A673 (cell line): Measurements from ENCODE around the gene PRIMA1. TPM values are rescaled to one million over a fixed set of nuclear protein-coding genes. Genes with fewer than 3 reads are reported as not detected.

Experiments used
- BruUV-seq: library from RNA; stranded (reverse); fragments of 400-500 nt; replicated peaks from 2 replicates; lab custom pipeline; 2021; lab: Mats Ljungman, UMichigan
- CTCF ChIA-PET: fragments of 300-600 bp; sonication (Branson Sonifier 250); formaldehyde crosslinking; loops from one replicate; lab custom pipeline; 2022; ENCODE audit warnings: antibody characterized with exemption; lab: Charles Lee
- POLR2A ChIA-PET: fragments of 300-600 bp; sonication (Branson Sonifier 250); formaldehyde crosslinking; loops from one replicate; lab custom pipeline; 2022; ENCODE audit warnings: antibody characterized with exemption; ENCODE audit not compliant: low non-redundant PET; lab: Charles Lee
- DNase-seq: peaks from one replicate; pipeline ENCODE4 v3.0.0-alpha.2; 2015; ENCODE audit warnings: low spot score
- H3K27ac ChIP-seq: fragments of 200-600 bp; sonication (generic); 2 replicates; pipeline ENCODE4 v1.5.1; 2016; ENCODE audit warnings: mixed run types, low read depth, mild to moderate bottlenecking, mixed read lengths, antibody characterized with exemption, low read length; ENCODE audit not compliant: poor library complexity, severe bottlenecking
- H3K27me3 ChIP-seq: fragments of 200-600 bp; sonication (generic); replicated peaks from 2 replicates; pipeline ENCODE4 v1.6.1; 2017; ENCODE audit warnings: mixed run types, low read depth, mild to moderate bottlenecking, mixed read lengths, antibody characterized with exemption, low read length; ENCODE audit not compliant: insufficient read depth, poor library complexity
- H3K36me3 ChIP-seq: fragments of 200-600 bp; sonication (generic); 2 replicates; pipeline ENCODE4 v1.6.1; 2016; ENCODE audit warnings: mixed run types, mild to moderate bottlenecking, mixed read lengths, antibody characterized with exemption, low read length; ENCODE audit not compliant: insufficient read depth, poor library complexity, severe bottlenecking
- H3K4me1 ChIP-seq: fragments of 200-600 bp; sonication (generic); 2 replicates; pipeline ENCODE4 v1.6.1; 2017; ENCODE audit warnings: mixed run types, mild to moderate bottlenecking, mixed read lengths, antibody characterized with exemption, low read length; ENCODE audit not compliant: insufficient read depth, poor library complexity, severe bottlenecking
- H3K4me3 ChIP-seq: fragments of 200-600 bp; sonication (generic); 2 replicates; pipeline ENCODE4 v1.5.1; 2016; ENCODE audit warnings: low read depth, mixed run types, mild to moderate bottlenecking, mixed read lengths, low read length; ENCODE audit not compliant: poor library complexity, severe bottlenecking
- H3K9me3 ChIP-seq: fragments of 200-600 bp; sonication (generic); 2 replicates; pipeline ENCODE4 v1.6.1; 2016; ENCODE audit warnings: mixed run types, low read depth, mild to moderate bottlenecking, mixed read lengths, antibody characterized with exemption, low read length; ENCODE audit not compliant: poor library complexity, severe bottlenecking
- CTCF ChIP-seq: fragments of 300-800, 200-600 bp; sonication (generic); conservative IDR thresholded peaks from 2 replicates; pipeline ENCODE4 v1.5.1; 2017; ENCODE audit warnings: low read depth, mild to moderate bottlenecking, antibody characterized with exemption, low read length, moderate library complexity, mixed read lengths
- EZH2 ChIP-seq: fragments of 200-600 bp; sonication (generic); IDR thresholded peaks from 2 replicates; pipeline ENCODE4 v1.6.1; 2017; ENCODE audit warnings: borderline replicate concordance, low read depth, mild to moderate bottlenecking, mixed read lengths, antibody characterized with exemption, low read length; ENCODE audit not compliant: poor library complexity, severe bottlenecking
- intact Hi-C: fragments of 100-400 bp; cut with micrococcal nuclease; formaldehyde crosslinking; loops from one replicate; pipeline ENCODE4 v1.10.0; 2022; ENCODE audit not compliant: unreplicated experiment
- total RNA-seq: library from RNA; stranded (reverse); gene quantifications from 2 replicates; pipeline ENCODE4 v1.2.3, GENCODE V29; 2021

PRIMA1 gene
- total RNA-seq, 1 experiment from 2014 or later: 0.09 TPM

GRCh38 chr14:93674343-93674742 lies 113.9 kb downstream of the PRIMA1 start:
- no TSS peak for BruUV-seq
- Histone ChIP-seq H3K36me3 (no peaks in the 10 kb centered on the region), H3K4me3 (no peak overlapping the region), H3K27ac (no peak overlapping the region), H3K4me1 (no peaks in the 10 kb centered on the region), H3K9me3 (no peaks in the 10 kb centered on the region), H3K27me3 (no peaks in the 10 kb centered on the region)
- TF ChIP-seq CTCF (no peak), EZH2 (no peak)
- DNase-seq: no peak
- ChIA-PET POLR2A (no interaction called here), CTCF (no interaction called here)
- intact Hi-C loops: no loop called here

- no TSS peak for BruUV-seq
- CTCF ChIA-PET: no interaction called here
- Histone ChIP-seq H3K36me3 (no peaks in the 10 kb centered on the region), H3K9me3 (peaks cover 14% of the 10 kb centered on the region), H3K27ac (no peak overlapping the region), H3K27me3 (peaks cover 4% of the 10 kb centered on the region), H3K4me1 (no peaks in the 10 kb centered on the region), H3K4me3 (no peak overlapping the region)
- intact Hi-C loops: no loop called here
- POLR2A ChIA-PET: no interaction called here
- DNase-seq: no peak
- TF ChIP-seq EZH2 (no peak), CTCF (no peak)
These were observed 118.7 kb downstream of the PRIMA1 start for GRCh38 chr14:93669632-93670031.

Other genes starting within 250 kb of the PRIMA1 start
- gene FAM181A, start 138.9 kb upstream of the PRIMA1 start, total RNA-seq: not detected in 2 replicates
- not detected in 2 replicates for gene ASB2, start 188.1 kb upstream of the PRIMA1 start, total RNA-seq
- not detected in 2 replicates for gene CCDC197, start 208.8 kb upstream of the PRIMA1 start, total RNA-seq
- 1.1 and 2.3 TPM in 2 replicates for gene OTUB2, start 237.9 kb upstream of the PRIMA1 start, total RNA-seq